ENCODE data around the gene TP53AIP1.

Gene TP53AIP1

GRCh38 chr11:128943428-128943976, 831 bp upstream of the TP53AIP1 start:
- DNase-seq (ENCODE audit: low read depth), result no peak

- DNase-seq (ENCODE audit: low read depth), result no peak
Measured at GRCh38 chr11:128942272-128942612, 429 bp downstream of the TP53AIP1 start.

- DNase-seq (ENCODE audit: low read depth), result no peak
Measured at GRCh38 chr11:128941573-128942271, 949 bp downstream of the TP53AIP1 start.

- no peak for DNase-seq (ENCODE audit: low read depth)
Measured at GRCh38 chr11:128941110-128941509, 1.6 kb downstream of the TP53AIP1 start.

GRCh38 chr11:128940603-128941002, 2.1 kb downstream of the TP53AIP1 start:
- no peak for DNase-seq (ENCODE audit: low read depth)

GRCh38 chr11:128940156-128940555, 2.5 kb downstream of the TP53AIP1 start:
- DNase-seq (ENCODE audit: low read depth), result no peak

GRCh38 chr11:128939591-128939990, 3.1 kb downstream of the TP53AIP1 start:
- no peak for DNase-seq (ENCODE audit: low read depth)

GRCh38 chr11:128938156-128938885, 4.3 kb downstream of the TP53AIP1 start:
- DNase-seq (ENCODE audit: low read depth), result no peak

GRCh38 chr11:128937480-128937879, 5.2 kb downstream of the TP53AIP1 start:
- DNase-seq (ENCODE audit: low read depth), result no peak

GRCh38 chr11:128936606-128937251, 5.9 kb downstream of the TP53AIP1 start:
- no peak for DNase-seq (ENCODE audit: low read depth)

GRCh38 chr11:128934926-128935325, 7.7 kb downstream of the TP53AIP1 start:
- DNase-seq (ENCODE audit: low read depth), result no peak

GRCh38 chr11:128934351-128934750, 8.3 kb downstream of the TP53AIP1 start:
- DNase-seq (ENCODE audit: low read depth), result no peak

- DNase-seq (ENCODE audit: low read depth), result no peak
Measured at GRCh38 chr11:128933481-128934178, 9.0 kb downstream of the TP53AIP1 start.

GRCh38 chr11:128931668-128932067, 11.0 kb downstream of the TP53AIP1 start:
- DNase-seq (ENCODE audit: low read depth), result no peak

- DNase-seq (ENCODE audit: low read depth), result no peak
Measured at GRCh38 chr11:128931066-128931465, 11.6 kb downstream of the TP53AIP1 start.

GRCh38 chr11:128929991-128930390, 12.7 kb downstream of the TP53AIP1 start:
- no peak for DNase-seq (ENCODE audit: low read depth)

GRCh38 chr11:128929468-128929867, 13.2 kb downstream of the TP53AIP1 start:
- DNase-seq (ENCODE audit: low read depth), result no peak

GRCh38 chr11:128928400-128928799, 14.3 kb downstream of the TP53AIP1 start:
- no peak for DNase-seq (ENCODE audit: low read depth)

GRCh38 chr11:128927683-128928336, 14.9 kb downstream of the TP53AIP1 start:
- no peak for DNase-seq (ENCODE audit: low read depth)

GRCh38 chr11:128927108-128927461, 15.6 kb downstream of the TP53AIP1 start:
- DNase-seq (ENCODE audit: low read depth), result no peak

- no peak for DNase-seq (ENCODE audit: low read depth)
Measured at GRCh38 chr11:128926437-128927107, 16.1 kb downstream of the TP53AIP1 start.

Data from HS-27A (cell line).